DMS114 treated with DMSO at 0.1 percent for 48 hours (cell line): ENCODE results near the gene TMEM129.

Experiments used
- DNase-seq: peaks from one replicate; lab custom pipeline; 2025; ENCODE audit not compliant: unreplicated experiment; lab: John Stamatoyannopoulos, UW

Gene TMEM129

DNA sequence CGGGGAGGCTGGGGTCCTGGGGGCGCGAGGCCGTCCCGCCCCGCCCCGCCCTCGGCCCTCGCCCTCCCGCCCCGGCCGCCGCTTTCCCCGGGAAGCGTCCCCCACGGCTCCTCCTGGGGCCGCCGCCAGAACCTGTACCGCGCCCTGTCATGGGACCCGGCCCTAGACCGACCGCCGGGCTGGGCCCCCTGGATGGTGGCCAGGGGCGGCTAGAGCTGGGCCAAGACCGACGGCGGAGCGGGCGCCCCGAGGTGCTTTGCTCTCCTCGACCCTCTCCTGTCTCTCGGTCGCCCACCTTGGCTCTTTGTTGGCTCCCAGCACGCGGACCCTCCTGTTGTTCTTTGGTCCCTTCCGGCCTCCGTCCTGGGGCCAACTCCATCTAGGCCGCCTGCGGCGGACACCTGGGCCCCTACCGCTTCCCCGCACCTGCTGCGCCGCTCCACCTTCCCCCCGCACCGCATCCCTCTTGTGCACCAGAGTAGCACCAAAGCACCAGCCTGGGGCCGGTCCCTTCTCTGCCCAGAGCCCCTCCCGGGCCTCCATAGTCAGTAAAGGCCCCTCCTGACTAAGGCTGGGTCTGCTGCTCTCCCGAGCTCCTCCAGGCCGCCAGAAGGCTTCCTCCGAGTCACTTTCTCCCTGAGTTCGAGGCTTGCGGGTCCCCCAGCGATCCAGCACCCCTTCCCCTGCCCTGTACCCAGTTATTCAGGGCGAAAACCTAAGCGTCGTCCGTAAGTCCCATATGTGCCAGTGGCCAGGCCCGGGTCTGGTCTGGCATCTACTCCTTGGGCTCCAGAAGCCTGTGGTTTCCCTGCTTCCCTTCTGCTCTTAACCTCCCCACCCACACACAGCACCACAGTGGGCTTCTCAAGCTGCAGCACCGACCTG is 785 bp upstream of the TMEM129 start:
- no peak for DNase-seq

DNA sequence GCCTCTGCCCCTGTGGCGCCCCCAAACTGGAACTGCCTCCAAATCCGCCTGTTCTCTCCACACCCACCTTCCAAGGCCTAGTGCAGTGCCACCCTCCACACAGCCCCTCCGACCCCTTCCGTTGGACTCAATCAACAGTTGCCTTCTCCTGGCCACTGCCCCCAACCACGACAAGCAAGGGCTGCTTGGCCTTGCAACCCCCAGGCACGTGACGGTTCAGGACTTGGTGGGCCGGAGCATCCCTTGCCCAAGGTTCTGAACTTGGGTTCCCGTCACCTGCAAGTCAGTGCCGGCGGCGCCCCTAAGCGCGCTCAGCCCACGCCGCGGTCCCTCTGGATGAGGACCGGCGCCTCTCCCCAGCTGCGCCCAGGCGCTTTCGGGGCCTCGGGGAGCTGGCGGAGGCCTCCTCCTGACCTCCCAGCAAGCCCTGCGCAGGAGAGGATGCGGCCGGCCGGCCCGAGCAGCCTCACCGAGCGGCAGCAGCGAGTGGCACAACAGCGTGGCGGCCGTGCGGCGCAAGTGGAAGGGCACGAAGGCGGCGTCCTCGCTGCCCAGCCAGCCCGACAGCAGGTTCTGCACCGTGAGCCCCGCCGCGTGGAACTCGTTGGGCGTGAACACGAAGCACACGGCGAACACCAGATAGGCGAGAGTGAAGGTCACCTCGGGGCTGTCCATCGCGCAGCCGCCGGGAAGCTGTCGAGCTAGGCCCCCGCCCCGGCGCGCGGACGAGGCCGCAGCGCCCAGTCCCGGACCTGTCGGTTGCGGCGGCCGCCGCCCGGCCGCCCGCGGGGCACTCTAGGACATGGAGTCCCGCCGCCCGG is 750 bp downstream of the TMEM129 start:
- DNase-seq, result no peak

DNA sequence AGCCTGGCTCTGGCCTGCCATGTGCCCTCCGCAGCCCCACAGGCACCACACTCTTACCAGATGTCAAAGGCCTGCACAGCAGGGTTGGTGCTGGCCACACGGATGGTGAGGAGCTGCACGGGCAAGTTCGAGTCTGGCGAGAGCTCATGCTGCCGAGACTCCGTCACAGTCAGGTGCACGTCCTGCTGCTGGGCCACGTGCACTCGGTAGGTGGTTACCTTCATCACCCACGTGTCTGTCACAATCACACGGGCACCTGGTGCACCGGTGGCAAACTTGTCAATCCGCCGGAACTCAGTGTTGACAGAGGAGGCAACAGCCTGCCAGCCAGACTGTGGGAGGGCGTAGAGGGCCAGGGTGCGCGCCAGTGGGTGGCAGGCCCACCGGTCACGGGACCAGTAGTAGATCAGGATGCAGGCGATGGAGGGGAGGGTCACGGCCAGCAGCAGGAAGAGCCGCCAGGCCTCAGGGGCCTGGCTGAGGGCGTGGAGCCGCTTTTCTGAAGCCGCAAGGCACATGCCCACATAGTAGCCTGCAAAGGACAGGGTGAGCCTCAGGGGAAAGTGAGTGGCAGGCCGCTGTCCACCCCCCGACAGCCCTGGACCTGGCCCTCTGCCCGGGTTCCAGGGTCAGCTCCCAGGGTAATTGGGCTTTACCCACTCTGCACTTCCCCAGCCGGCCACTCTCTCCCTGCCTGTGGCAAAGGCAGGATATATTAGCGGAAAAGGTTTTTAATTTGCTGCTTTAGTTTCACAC is 2.9 kb downstream of the TMEM129 start:
- no peak for DNase-seq

- DNase-seq, result no peak
These were observed 3.7 kb downstream of the TMEM129 start for GRCh38 chr4:1717129-1718094.

DNA sequence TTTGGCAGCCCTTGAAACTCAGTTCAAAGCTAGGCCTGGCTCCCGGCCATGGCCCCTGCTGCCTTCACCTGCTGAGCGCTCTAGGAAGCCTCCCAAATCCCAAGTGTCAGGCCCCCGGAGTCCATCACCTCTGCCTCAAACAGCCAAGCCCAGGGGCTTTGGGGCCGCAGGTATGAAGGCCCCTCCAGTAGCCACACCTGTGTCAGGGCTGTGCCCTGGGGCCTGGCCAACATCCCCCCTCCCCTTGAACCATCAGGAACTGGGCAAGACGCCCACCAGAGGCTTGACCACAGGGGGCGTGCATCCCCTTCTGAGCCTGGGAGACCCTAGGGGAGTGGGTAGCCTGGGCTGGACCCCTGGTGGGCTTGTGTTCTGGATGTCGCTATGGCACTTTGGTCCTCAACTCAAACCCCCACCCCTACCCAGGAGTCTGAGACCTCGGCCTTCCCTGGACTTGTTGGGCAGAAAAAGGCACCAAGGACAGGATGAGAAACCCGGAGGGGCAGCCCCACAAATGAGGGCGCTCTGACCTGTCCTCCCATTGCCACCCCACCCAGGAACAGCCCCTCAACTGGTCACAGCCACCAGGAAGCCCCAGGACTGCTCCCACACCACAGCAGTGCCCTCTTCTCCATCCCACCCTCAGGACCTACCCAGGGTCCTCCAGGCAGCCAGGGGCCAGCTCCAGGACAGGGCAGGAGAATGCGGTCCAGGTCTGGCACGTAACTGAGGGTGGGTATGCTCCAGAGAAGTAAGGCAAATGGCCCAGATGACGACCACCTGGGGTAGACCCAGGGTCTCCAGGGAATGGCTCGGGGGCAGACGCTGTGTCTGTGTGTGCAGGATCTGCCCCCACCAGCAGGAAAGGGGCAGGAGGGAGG is 4.8 kb downstream of the TMEM129 start:
- DNase-seq, result no peak

- no peak for DNase-seq
These were observed 5.9 kb downstream of the TMEM129 start for GRCh38 chr4:1715002-1715758.

GRCh38 chr4:1714303-1715001 is 6.7 kb downstream of the TMEM129 start:
- DNase-seq, result peak; percentile 23

- no peak for DNase-seq
These were observed 7.9 kb downstream of the TMEM129 start for GRCh38 chr4:1713003-1713851.

- DNase-seq, result peak; percentile 88
These were observed 8.7 kb downstream of the TMEM129 start, which contains the start of gene SLBP for GRCh38 chr4:1712216-1713002. Gene SLBP, minus strand, starts transcription at chr4:1712319. Its CDS starts 131 bp downstream, at chr4:1712188.

DNA sequence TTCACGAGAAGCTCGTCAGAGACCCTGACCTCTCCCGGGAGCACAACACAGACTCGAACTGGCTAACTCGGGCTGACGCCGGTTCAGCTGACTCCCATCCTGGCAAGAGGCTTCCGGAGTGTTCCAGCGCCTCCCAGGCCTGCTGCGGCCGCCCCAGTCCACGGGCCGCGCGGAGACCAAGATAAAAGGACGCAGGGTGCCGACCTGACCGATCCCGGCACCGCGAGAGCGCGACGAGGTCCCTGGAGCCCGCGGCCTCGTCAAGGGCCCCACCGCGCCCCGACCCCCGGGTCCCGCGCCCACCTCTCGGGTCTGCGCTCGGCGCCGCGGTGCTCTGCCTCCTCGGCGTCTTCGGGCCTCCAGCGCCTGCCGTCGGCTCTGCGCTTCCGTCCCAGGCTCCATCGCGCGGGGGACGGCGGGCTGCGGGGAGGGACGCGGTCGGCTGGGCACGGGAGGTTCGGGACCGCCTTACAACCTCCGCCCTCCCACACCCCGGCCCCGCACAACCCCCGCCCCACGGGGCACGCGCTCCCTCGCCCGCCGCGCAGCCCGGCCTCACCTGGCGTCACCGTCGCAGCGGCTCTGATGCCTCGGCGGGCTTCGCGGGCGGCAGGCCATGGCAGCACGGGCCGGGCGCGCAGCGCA is 9.4 kb downstream of the TMEM129 start:
- DNase-seq, result no peak

GRCh38 chr4:1711055-1711570 is 10.0 kb downstream of the TMEM129 start:
- no peak for DNase-seq

GRCh38 chr4:1708581-1708980 is 12.5 kb downstream of the TMEM129 start:
- DNase-seq, result no peak

DNA sequence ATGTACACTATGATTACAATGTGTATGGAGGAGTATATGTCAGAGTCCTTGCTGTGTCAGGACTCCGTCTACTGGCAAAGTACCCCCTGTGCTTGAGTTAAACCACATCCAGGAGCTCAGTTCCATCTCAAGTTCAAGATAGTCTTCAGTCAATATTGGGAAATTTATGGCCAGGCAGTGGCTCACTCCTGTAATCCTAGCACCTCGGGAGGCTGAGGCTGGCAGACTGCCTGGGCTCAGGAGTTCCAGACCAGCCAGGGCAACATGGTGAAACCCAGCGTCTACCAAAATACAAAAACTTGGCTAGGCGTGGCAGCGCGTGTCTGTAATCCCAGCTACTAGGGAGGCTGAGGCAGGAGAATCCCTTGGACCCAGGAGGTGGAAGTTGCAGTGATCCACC is 14.8 kb downstream of the TMEM129 start:
- DNase-seq, result no peak

DNA sequence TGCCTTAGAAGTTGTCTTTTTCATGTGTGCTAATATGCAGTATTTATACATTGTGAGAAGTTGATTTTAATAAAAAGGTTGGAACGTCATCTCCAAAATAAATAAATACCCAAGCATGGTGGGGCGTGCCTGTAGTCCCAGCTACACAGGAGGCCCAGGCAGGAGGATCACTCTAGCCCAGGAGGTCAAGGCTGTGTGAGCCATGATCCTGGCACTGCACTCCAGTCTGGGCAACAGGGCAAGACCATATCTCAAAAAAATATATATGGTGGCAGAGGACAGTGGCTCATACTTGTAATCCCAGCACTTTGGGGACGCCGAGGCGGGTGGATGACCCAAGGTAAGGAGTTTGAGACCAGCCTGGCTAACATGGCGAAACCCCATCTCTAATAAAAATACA is 15.4 kb downstream of the TMEM129 start:
- no peak for DNase-seq

GRCh38 chr4:1703867-1704266 is 17.3 kb downstream of the TMEM129 start:
- DNase-seq, result no peak
